ENCODE data around the gene PRDM2. TPM values are rescaled to one million over a fixed set of nuclear protein-coding genes. Genes with fewer than 3 reads are reported as not detected.

The PRDM2 gene
- total and polyA plus RNA-seq, 2 of the 13 experiments (the other 11 are each of a cell fraction or from before 2014, with no cell fraction given), result 4.0 to 6.5 TPM

DNA sequence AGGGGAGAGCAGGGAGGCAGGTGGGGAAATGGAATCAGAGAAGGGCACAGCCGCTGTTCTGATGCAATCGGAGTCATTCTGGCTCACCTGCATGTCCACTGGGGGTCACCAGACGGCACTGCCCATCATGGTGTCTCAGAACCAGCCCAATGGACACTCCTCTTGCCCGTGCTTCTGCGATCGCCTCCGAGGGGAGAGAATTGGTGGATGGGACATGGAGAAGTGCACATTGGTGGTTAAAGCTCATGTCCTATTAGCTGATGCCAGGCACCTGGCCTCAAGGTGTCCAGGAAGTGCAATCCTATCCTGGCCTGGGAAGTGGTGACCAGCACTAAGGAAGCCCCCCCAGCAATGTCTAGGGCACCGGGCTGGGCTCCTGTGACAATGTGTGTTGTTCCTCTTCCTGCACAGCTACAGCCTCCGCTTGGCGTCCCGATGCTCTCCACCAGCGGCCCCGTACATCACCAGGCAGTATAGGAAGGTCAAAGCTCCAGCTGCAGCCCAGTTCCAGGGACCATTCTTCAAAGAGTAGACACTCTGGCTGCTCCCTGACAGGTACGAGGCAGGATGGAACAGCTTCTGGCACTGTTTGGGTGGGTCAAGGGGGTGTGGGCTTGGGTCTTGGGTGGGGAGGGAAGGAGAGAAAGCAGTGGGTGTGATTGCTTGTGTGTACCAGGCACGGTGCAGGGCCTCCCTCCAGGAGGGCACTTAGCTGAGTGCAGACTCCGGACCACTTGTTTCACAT is 116.2 kb downstream of the PRDM2 start:
- no peak overlapping the region for H3K27ac ChIP-seq (ENCODE audit: extremely low read length, insufficient read depth, low read length)
- H4K20me1 ChIP-seq (ENCODE audit: insufficient read depth, low read length), result peaks cover 2% of the 10 kb centered on the region; the same call in 1 of the 2 replicates
- H3K9ac ChIP-seq (ENCODE audit: insufficient read depth, low read depth, low read length), result no peak overlapping the region
- FAIRE-seq, result no peak
- no peaks in the 10 kb centered on the region for H3K27me3 ChIP-seq (ENCODE audit: control insufficient read depth in 1 of 2, insufficient read depth in 2 of 2, low read length in 2 of 2)
- no peaks in the 10 kb centered on the region; a peak in 1 of 5 replicates for H3K36me3 ChIP-seq (replicated peaks in 1 of 2; ENCODE audit: control insufficient read depth in 1 of 2, insufficient read depth in 2 of 2, low read length in 2 of 2)
- no peak overlapping the region for H2AFZ ChIP-seq (ENCODE audit: low read length)
- ChIA-PET POLR2A (no interaction called here), CTCF (ENCODE audit: low intra/inter-chr PET ratio, low total read pairs) (no interaction called here)
- intact Hi-C loops (cut with micrococcal nuclease; ENCODE audit: unreplicated experiment), result no loop called here
- WGBS (ENCODE audit: low lambda C conversion rate), result 95% methylated on average over 12 of the region's 16 CpGs
- TF ChIP-seq GABPB1 (CRISPR knock-in tag; IDR thresholded peaks at IDR 0.05), result no peak
- no peak for TF ChIP-seq THYN1 (CRISPR knock-in tag; IDR thresholded peaks at IDR 0.05; ENCODE audit: borderline replicate concordance, low read depth)
- no peak for TF ChIP-seq ZNF672 (CRISPR knock-in tag; IDR thresholded peaks at IDR 0.05)
- no peak for TF ChIP-seq NCOA5 (CRISPR knock-in tag; IDR thresholded peaks at IDR 0.05)
- TF ChIP-seq ZBTB8A (CRISPR knock-in tag; IDR thresholded peaks at IDR 0.05; ENCODE audit: borderline replicate concordance, low read depth), result no peak
- TF ChIP-seq, protein P1, sequence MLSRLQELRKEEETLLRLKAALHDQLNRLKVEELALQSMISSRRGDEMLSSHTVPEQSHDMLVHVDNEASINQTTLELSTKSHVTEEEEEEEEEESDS (CRISPR knock-in tag; IDR thresholded peaks at IDR 0.05; ENCODE audit: borderline replicate concordance), result no peak
- TF ChIP-seq ZFAT (CRISPR knock-in tag; conservative IDR thresholded peaks at IDR 0.05), result no peak
- TF ChIP-seq CEBPG (CRISPR knock-in tag; IDR thresholded peaks at IDR 0.05), result no peak
- TF ChIP-seq TMF1 (CRISPR knock-in tag; IDR thresholded peaks at IDR 0.05; ENCODE audit: low read depth), result no peak
- TF ChIP-seq CREB3 (CRISPR knock-in tag; IDR thresholded peaks at IDR 0.05), result no peak
- TF ChIP-seq DMAP1 (CRISPR knock-in tag; IDR thresholded peaks at IDR 0.05), result no peak
- no TSS peak for BruUV-seq (replicated peaks)
- no peak for ATAC-seq
- no peak overlapping the region for H3K4me2 ChIP-seq (ENCODE audit: low read depth, low read length)
- H3K4me3 ChIP-seq (replicated peaks in 1 of 3; ENCODE audit: insufficient read depth in 1 of 3, low read depth in 2 of 3, low read length in 3 of 3), result no peak overlapping the region
- in situ Hi-C loops (cut with HindIII; ENCODE audit: extremely low pct_ligation_motif_present, low pct_unique_long_range_greater_than_20kb), result no loop called here
- H3K9me3 ChIP-seq (ENCODE audit: low read length), result no peaks in the 10 kb centered on the region
- no peaks in the 10 kb centered on the region for H3K4me1 ChIP-seq (ENCODE audit: insufficient read depth, low read length)
- no peak for DNase-seq (ENCODE audit: low spot score)
- H3K79me2 ChIP-seq (ENCODE audit: insufficient read depth, low read length), result no peaks in the 10 kb centered on the region

Data from HepG2 (cell line).